ENCODE measurements around the gene SNX9. TPM values are rescaled to one million over a fixed set of nuclear protein-coding genes. Genes with fewer than 3 reads are reported as not detected.

The SNX9 gene
- total and polyA plus RNA-seq, 2 of the 8 experiments (the other 6 are each of a cell fraction or from before 2014, with no cell fraction given): 11.8 to 23.2 TPM

DNA sequence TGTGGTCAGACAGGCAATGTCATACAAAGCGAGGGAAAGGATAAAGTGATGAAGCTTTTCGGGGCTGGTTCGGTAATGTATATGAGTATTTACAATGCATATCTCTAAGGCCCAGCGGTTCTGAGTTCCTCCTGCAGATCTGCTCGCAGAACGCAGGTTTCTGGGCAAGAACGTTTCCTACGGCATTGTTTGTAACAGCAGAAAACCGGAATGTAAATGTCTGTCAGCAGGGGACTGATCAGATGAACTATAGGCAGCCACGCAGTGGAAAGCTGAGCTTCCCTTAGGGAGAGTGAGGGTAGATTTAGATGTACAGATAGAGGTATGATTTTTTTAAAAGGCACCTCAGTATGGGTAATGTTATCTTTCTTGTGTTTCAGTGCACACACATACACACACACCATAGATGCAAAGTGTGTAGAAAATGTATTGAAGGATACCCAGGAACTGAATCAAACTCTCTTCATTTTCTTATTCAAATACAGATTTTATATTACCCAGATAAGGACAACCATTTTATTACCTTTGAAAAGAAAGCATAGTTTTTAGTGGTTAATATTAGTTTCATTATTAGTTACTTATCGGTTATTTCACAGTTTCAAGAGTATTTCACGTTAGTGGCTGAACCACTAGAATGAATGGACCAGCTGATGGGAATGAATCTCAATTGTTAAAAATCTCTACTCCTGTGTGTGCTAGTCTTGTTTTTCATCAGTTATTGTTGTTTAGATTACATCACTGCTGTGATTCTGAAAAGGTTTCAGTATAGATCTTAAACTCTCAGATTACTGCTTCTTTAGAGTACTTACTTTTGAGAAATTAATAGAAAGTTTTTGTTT, 56.2 kb downstream of the SNX9 start (continued):
- no peak for TF ChIP-seq TAF1 (IDR thresholded peaks at IDR 0.05; ENCODE audit: low read depth, low read length)
- TF ChIP-seq, protein P1, sequence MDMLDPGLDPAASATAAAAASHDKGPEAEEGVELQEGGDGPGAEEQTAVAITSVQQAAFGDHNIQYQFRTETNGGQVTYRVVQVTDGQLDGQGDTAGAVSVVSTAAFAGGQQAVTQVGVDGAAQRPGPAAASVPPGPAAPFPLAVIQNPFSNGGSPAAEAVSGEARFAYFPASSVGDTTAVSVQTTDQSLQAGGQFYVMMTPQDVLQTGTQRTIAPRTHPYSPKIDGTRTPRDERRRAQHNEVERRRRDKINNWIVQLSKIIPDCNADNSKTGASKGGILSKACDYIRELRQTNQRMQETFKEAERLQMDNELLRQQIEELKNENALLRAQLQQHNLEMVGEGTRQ (IDR thresholded peaks at IDR 0.05; ENCODE audit: low read length): no peak
- no peak for TF ChIP-seq HDAC2 (IDR thresholded peaks at IDR 0.05; ENCODE audit: borderline replicate concordance in 1 of 2, low read depth in 2 of 2, low read length in 2 of 2)

All from H1 (cell line).